Vagina (tissue), 2 donors: Measurements from ENCODE around the gene ADAMTS18.

Experiments
- POLR2AphosphoS5 ChIP-seq, 2 donors: sonication (generic); formaldehyde crosslinking; IDR thresholded peaks; one replicate each; pipeline ENCODE4 v1.9.0; 2017; ENCODE audit warnings: antibody characterized with exemption in 2 of 2, mild to moderate bottlenecking in 2 of 2, low read depth in 1 of 2; ENCODE audit not compliant: insufficient read depth in 1 of 2
- TF ChIP-seq, protein P1 (sequence below), 3 experiments: fragments of 450-650 bp in 2 of 3; fragments of 200-600 bp in 1 of 3; sonication (generic) in 1 of 3; IDR thresholded peaks; one replicate each; pipeline ENCODE4 v1.5.1; 2017 to 2019; ENCODE audit warnings: antibody characterized with exemption in 3 of 3, mild to moderate bottlenecking in 2 of 3, moderate library complexity in 2 of 3

DNA sequence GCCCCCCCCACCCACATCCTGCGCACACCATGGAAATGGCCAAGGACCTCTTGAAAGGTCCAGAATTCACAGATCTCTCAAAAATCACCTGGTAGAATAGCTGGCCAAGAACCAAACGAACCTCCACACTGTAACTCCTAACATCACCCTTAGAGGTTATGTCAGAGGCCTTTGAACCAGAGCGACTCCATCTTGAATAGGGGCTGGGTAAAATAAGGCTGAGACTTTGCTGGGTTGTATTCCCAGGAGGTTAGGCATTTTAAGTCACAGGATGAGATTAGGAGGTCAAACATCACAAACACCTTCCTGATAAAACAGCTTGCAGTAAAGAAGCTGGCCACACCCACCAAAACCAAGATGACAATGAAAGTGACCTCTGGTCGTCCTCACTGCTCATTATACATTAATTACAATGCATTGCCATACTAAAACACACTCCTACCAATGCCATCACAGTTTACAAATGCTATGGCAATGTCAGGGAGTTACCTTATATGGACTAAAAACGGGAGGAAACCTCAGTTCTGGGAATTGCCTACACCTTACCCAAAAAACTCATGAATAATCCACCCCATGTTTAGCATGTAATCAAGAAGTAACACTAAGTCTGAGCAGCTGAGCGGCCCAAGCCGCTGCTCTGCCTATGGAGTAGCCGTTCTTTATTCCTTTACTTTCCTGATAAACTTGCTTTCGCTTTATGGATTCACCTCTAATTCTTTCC is 200.9 kb downstream of the ADAMTS18 start:
- TF ChIP-seq, protein P1, sequence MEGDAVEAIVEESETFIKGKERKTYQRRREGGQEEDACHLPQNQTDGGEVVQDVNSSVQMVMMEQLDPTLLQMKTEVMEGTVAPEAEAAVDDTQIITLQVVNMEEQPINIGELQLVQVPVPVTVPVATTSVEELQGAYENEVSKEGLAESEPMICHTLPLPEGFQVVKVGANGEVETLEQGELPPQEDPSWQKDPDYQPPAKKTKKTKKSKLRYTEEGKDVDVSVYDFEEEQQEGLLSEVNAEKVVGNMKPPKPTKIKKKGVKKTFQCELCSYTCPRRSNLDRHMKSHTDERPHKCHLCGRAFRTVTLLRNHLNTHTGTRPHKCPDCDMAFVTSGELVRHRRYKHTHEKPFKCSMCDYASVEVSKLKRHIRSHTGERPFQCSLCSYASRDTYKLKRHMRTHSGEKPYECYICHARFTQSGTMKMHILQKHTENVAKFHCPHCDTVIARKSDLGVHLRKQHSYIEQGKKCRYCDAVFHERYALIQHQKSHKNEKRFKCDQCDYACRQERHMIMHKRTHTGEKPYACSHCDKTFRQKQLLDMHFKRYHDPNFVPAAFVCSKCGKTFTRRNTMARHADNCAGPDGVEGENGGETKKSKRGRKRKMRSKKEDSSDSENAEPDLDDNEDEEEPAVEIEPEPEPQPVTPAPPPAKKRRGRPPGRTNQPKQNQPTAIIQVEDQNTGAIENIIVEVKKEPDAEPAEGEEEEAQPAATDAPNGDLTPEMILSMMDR (IDR thresholded peaks at IDR 0.05), result no peak
- TF ChIP-seq POLR2AphosphoS5 (IDR thresholded peaks at IDR 0.05; ENCODE audit: insufficient read depth in 1 of 2, low read depth in 1 of 2), result no peak
